ES-I3 (cell line): ENCODE measurements around the gene DNPEP.
A peak's percentile ranks its signal among the peaks of the same experiment; 100 is the strongest.
"Not testable (repeated sequence)": the region's sequence is repeated elsewhere in the genome, so short reads cannot be mapped to it uniquely, and the experiment has no call there.

Source experiments
- H3K36me3 ChIP-seq: 2 replicates; pipeline ENCODE4 v1.6.1; 2013; ENCODE audit warnings: mild to moderate bottlenecking, low read length, control low read depth, moderate library complexity; ENCODE audit not compliant: insufficient read depth
- H3K4me1 ChIP-seq: 2 replicates; pipeline ENCODE4 v1.6.1; 2013; ENCODE audit warnings: mild to moderate bottlenecking, control low read depth, low read length; ENCODE audit not compliant: insufficient read depth
- H3K9ac ChIP-seq: 2 replicates; pipeline ENCODE4 v1.6.1; 2013; ENCODE audit warnings: low read depth, mild to moderate bottlenecking, low read length, moderate library complexity
- H3K9me3 ChIP-seq: 2 replicates; pipeline ENCODE4 v1.6.1; 2013; ENCODE audit warnings: mild to moderate bottlenecking, low read length, moderate library complexity; ENCODE audit not compliant: control insufficient read depth, insufficient read depth

Gene DNPEP

GRCh38 chr2:219399716-219400478 lies 12.2 kb upstream of the DNPEP start:
- no peaks in the 10 kb centered on the region for H3K36me3 ChIP-seq
- H3K4me1 ChIP-seq, result peaks cover 8% of the 10 kb centered on the region; the same call in 1 of the 2 replicates
- H3K9me3 ChIP-seq, result no peaks in the 10 kb centered on the region
- H3K9ac ChIP-seq, result no peak overlapping the region

GRCh38 chr2:219398721-219399363 lies 11.1 kb upstream of the DNPEP start:
- Histone ChIP-seq H3K4me1 (peaks cover 8% of the 10 kb centered on the region; the same call in 1 of the 2 replicates), H3K9me3 (no peaks in the 10 kb centered on the region), H3K36me3 (no peaks in the 10 kb centered on the region), H3K9ac (no peak overlapping the region)

- Histone ChIP-seq H3K36me3 (no peaks in the 10 kb centered on the region), H3K9me3 (no peaks in the 10 kb centered on the region), H3K4me1 (no peaks in the 10 kb centered on the region), H3K9ac (no peak overlapping the region)
Observed at GRCh38 chr2:219396863-219397457, 9.2 kb upstream of the DNPEP start.

- Histone ChIP-seq H3K4me1 (no peaks in the 10 kb centered on the region), H3K36me3 (no peaks in the 10 kb centered on the region), H3K9me3 (no peaks in the 10 kb centered on the region), H3K9ac (no peak overlapping the region)
Observed at GRCh38 chr2:219395609-219396008, 7.9 kb upstream of the DNPEP start.

- not testable (repeated sequence) for H3K9me3 ChIP-seq, H3K4me1 ChIP-seq, H3K9ac ChIP-seq, H3K36me3 ChIP-seq
Observed at GRCh38 chr2:219395056-219395455, 7.3 kb upstream of the DNPEP start.

- Histone ChIP-seq H3K36me3 (no peaks in the 10 kb centered on the region), H3K9ac (no peak overlapping the region), H3K4me1 (no peaks in the 10 kb centered on the region), H3K9me3 (no peaks in the 10 kb centered on the region)
Observed at GRCh38 chr2:219392754-219393153, 5.0 kb upstream of the DNPEP start.

- H3K9ac ChIP-seq, result peak overlapping the region; percentile 76
Observed at GRCh38 chr2:219388907-219389156, 1.1 kb upstream of the DNPEP start.

GRCh38 chr2:219388121-219388906 lies 602 bp upstream of the DNPEP start:
- Histone ChIP-seq H3K4me1 (no peaks in the 10 kb centered on the region), H3K9ac (peak overlapping the region; percentile 76), H3K36me3 (peaks cover 8% of the 10 kb centered on the region; the same call in 1 of the 2 replicates), H3K9me3 (no peaks in the 10 kb centered on the region)

More at GRCh38 chr2:219388907-219389156, 1.1 kb upstream of the DNPEP start:
- Histone ChIP-seq H3K4me1 (no peaks in the 10 kb centered on the region), H3K36me3 (peaks cover 6% of the 10 kb centered on the region; the same call in 1 of the 2 replicates), H3K9me3 (no peaks in the 10 kb centered on the region)

GRCh38 chr2:219386532-219387280 lies 1.0 kb downstream of the DNPEP start:
- no peaks in the 10 kb centered on the region for H3K9me3 ChIP-seq
- peak overlapping the region; percentile 73; the same call in 1 of the 2 replicates for H3K9ac ChIP-seq
- H3K36me3 ChIP-seq, result peaks cover 9% of the 10 kb centered on the region
- no peaks in the 10 kb centered on the region for H3K4me1 ChIP-seq

- Histone ChIP-seq H3K9me3 (no peaks in the 10 kb centered on the region), H3K36me3 (peaks cover 15% of the 10 kb centered on the region), H3K9ac (no peak overlapping the region), H3K4me1 (no peaks in the 10 kb centered on the region)
Observed at GRCh38 chr2:219385958-219386520, 1.7 kb downstream of the DNPEP start.

- Histone ChIP-seq H3K36me3 (peaks cover 15% of the 10 kb centered on the region), H3K9ac (no peak overlapping the region), H3K4me1 (no peaks in the 10 kb centered on the region), H3K9me3 (no peaks in the 10 kb centered on the region)
Observed at GRCh38 chr2:219384859-219385258, 2.9 kb downstream of the DNPEP start.

GRCh38 chr2:219384083-219384713 lies 3.5 kb downstream of the DNPEP start:
- no peaks in the 10 kb centered on the region for H3K4me1 ChIP-seq
- H3K36me3 ChIP-seq, result peaks cover 15% of the 10 kb centered on the region
- H3K9me3 ChIP-seq, result no peaks in the 10 kb centered on the region
- no peak overlapping the region for H3K9ac ChIP-seq

GRCh38 chr2:219381448-219381847 lies 6.3 kb downstream of the DNPEP start:
- no peaks in the 10 kb centered on the region for H3K4me1 ChIP-seq
- H3K36me3 ChIP-seq, result peaks cover 15% of the 10 kb centered on the region
- H3K9ac ChIP-seq, result no peak overlapping the region

More at GRCh38 chr2:219381448-219381847, 6.3 kb downstream of the DNPEP start:
- no peaks in the 10 kb centered on the region for H3K9me3 ChIP-seq
